Dermis blood vessel endothelial cell (primary cell): ENCODE results near the gene DNAH3. TPM values are rescaled to one million over a fixed set of nuclear protein-coding genes. Genes with fewer than 3 reads are reported as not detected.
"Not testable (repeated sequence)": the region's sequence is repeated elsewhere in the genome, so short reads cannot be mapped to it uniquely, and the experiment has no call there.

Source experiments
- DNase-seq: peaks from one replicate; pipeline ENCODE4 v3.0.0; 2010
- total RNA-seq: library from RNA; depleted of rRNA; stranded (reverse); fragments of >200 nt; gene quantifications from 2 replicates; pipeline ENCODE4 v1.2.3, GENCODE V29; 2014

Gene DNAH3
- total RNA-seq, 1 donor from 2014 or later = not detected

GRCh38 chr16:21125191-21125590 is 25.5 kb downstream of the DNAH3 start:
- no peak for DNase-seq

DNA sequence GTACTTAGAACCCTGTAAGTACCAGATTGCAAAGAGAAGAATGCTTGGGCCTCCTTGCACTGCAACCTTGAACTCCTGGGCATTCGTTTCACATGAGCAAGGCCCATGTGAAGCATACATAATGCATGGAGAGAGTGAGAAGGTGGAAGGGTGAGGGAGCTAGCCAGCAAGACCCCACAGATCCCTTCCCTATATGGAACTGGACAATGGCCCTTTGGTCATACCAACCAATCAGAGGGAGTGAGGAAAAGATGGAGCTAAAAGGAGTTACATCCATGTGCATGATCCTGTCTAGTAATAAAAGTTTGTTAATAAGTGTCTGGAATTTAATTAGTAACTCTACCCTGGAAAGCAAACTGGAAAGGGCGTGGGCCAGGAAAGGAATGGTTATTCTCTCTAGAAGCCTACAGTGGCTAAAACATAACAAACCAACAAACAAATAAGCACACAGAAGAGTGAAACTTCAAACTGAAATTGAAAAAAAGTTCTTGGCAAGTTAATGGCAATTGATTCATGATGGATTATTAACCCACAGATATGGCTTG is 29.6 kb downstream of the DNAH3 start:
- no peak for DNase-seq

GRCh38 chr16:21117567-21117966 is 33.1 kb downstream of the DNAH3 start:
- DNase-seq = no peak

DNA sequence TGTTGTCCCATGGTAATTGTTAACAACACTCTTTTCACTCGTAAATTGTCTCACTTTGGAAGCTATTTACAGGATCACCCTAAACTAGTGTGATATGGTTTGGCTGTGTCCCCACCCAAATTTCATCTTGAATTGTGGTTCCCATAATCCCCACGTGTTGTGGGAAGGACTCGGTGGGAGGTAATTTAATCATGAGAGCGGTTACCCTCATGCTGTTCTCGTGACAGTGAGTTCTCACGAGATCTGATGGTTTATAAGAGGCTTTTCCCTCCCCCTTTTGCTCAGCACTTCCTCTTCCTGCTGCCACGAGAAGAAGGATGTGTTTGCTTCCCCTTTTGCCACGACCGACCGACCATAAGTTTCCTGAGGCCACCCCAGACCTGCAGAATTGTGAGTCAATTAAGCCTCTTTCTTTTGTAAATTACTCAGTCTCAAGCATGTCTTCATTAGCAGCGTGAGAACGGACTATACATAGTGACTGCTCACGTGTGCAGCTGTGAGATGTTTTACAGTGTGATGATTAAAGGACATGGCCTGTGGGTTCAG is 34.4 kb downstream of the DNAH3 start:
- peak; percentile 55 for DNase-seq

- DNase-seq = not testable (repeated sequence)
Measured at GRCh38 chr16:21115551-21115950, 35.1 kb downstream of the DNAH3 start.

DNA sequence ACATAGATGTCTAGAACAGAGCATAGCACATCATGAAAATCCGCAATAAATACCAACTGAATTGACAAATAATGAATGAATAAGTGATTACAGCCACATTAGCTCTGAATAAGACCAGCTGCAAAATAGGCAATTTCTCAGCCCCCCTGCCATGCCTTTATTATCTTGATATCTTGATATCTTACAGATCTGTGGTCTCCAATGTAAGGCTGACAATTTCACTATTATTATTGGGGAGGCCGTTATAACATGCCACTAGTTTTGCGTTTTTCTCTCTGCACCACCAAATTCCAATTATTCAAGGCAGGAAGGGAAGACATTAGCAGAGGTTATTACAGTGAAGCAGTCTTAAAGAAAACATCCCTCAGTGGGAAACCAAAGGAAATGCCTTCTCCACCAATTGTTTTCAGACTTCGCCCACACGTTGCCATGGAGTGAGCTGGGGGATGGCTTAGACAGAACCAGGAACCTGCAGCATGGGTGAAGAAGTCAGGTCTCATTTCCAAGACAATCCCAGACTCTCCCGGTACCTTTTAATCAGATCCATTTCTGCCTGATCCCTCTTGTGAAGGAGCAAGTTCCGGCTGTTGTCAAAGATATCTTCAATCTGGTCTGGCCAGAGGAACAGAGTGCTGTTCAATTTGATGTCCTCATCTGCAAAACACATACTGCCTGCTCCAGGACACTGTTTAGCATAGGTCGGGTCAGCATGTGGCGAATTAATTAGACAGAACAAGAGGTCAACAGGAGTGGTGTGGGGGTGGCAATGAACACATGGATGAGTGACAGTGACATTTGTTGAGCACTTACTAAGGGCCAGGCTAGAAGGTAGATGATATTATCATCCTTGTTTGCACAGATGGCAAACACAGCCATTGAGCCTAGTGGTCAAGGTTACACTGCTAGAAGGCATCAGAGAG is 46.4 kb downstream of the DNAH3 start:
- peak; percentile 86 for DNase-seq

DNA sequence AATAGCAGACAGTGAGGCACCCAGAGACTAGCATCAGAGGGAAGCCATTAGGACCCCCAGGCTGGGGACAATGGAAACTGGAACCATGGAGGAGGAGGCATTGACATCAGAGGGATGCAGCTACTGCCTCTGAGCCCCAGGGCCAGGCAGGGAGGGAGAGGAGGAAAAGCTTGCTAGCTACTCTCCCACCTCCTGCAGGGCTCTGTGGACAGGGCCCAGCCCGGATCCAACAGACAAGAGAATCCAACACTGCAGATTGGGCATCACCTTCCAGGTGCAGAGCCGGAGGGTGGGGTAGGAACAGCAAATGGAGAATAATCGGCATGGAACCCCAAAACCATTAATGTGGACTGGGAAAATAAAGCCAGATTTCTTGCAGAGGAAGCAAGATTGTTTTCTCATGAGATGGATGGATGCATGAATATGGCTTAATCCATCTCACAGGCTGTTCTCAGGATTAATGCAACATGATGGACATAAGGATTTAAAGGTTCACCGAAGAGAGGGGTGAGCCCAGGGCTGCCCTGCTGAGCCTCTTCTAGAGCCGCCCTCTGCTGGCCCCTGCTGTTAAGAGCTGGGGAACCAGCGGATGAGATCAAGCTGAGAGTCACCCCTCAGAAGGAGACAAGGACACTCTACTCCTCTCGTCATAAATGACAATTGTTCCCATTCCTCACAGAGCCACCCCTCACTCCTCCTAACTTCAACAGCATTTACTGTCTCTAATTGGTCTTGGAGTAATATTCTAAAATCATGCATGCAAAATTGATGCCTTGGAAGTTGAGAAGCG is 48.8 kb downstream of the DNAH3 start:
- peak; percentile 29 for DNase-seq

DNA sequence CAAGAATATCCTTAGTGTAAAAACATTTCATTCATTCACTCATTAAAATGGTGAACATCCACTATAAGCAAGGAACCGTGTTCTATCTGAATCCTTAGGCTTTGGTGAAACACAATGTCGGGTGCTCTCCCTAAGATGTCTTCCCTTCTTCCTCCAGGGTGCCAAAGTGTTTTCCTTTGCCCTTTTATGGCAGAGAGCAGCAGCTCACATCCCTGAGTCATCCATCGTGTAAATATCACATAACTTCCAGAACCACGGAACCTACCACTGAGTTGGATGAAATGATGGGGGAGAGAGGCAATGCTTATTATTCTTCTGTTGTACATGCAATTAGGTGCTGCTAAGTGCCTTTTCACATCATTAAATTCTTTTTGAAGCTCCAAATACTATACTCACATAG is 50.2 kb downstream of the DNAH3 start:
- peak; percentile 39 for DNase-seq

DNA sequence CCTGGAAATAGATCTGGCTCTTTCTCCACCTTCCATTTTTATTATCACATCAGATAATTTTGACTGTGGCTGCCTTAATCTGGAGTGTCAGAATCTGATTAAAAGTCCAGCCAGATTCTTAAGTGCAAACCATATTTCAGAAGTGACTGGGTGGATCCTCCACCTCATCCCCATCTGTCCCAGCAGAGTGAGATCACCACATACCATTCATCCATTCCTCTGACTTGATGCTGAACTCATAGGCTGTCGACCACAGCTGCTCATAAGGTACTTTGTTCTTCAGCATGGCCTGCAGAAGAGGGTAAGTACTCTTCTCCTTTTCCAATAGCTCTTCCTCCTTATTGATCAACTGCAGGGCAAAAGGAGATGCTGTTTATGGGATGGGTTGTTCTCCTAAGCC is 53.5 kb downstream of the DNAH3 start:
- no peak for DNase-seq

GRCh38 chr16:21094719-21095118 is 55.9 kb downstream of the DNAH3 start:
- DNase-seq = not testable (repeated sequence)

DNA sequence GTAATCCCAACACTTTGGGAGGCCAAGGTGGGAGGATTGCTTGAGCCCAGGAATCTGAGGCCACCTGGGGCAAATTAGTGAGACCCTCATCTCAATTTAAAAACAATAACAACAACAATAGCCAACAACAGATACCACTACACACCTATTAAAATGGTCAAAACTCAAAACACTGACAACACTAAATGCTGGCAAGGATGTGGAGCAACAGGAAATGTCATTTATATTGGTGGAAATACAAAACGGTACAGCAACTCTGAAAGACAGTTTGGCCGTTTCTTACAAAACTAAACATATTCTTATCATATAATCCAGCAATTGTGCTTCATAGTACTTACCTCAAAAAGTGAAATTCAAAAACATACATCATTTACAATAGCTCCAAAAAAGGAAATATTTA is 57.7 kb downstream of the DNAH3 start:
- DNase-seq = no peak

GRCh38 chr16:21088646-21089538 is 61.8 kb downstream of the DNAH3 start:
- no peak for DNase-seq

DNA sequence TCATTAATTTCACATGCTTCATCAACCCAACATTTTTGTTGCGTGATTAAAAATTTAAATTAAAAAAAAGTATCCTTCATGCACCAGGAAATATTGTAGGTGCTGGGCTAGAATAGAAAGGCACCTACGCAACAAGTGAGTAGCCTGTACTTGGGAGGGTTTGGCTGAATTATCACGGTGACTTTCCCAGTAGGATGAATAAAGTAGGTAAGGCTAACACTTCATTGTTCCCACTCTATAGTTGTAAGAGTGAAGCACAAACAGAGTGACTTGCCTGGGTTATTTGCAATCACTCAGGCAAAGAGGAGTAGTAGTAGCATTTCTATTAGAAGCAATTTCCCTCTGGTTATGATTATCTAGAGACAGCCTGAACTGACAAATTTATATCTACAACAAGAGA is 62.5 kb downstream of the DNAH3 start:
- DNase-seq = no peak

DNA sequence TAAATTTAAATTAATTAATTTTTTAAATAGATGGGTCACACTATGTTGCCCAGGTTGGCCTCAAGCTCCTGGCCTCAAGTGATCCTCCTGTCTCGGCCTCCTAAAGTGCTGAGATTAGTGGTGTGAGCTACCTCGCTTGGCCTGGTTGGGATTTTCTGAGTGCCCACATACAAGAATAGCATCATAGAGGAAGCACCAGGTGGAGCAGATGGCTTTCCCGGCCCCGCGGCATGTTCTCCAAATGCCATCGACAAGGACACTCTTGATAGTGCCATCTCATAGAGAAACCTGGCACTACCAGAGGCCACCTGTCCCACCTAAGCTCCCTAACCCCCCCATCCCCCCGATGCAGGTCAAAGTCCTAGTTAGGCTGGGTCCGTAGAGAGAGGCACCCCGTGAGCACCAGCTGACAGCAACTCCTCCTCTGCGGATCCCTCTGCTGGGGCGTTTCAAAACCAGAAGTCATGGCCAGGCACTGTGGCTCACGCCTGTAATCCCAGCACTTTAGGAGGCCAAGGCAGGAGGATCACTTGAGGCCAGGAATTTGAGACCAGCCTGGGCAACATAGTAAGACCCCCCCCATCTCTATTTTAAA is 65.9 kb downstream of the DNAH3 start:
- DNase-seq = no peak

DNA sequence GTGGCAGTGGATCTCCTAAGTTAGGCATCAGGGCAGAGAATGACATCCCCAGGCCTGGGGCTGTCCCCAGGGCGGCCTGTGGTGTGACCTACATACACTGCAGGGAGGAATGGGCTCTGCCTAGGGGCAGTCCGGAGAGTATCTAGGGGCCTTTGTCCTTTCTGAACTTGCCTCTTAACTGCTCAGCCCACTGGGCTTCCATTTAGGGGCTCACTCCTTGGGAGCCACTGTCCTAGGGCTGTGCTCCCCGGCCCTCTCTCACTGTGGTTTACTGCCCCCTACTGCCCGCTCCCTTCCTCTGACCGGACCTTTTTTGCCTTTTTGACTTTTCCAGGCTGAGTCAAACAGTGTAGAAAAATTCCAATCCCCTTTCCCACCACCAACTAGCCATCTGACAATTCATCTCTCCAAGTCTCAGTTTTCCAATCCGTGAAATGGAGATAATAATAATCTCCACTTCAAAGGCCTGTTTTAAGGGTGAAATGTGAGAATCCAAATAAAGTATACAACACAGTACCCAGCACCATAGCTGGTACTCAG is 66.8 kb downstream of the DNAH3 start:
- peak; percentile 82 for DNase-seq

GRCh38 chr16:21081329-21081728 is 69.3 kb downstream of the DNAH3 start:
- DNase-seq = no peak

GRCh38 chr16:21078563-21078962 is 72.1 kb downstream of the DNAH3 start:
- DNase-seq = no peak

DNA sequence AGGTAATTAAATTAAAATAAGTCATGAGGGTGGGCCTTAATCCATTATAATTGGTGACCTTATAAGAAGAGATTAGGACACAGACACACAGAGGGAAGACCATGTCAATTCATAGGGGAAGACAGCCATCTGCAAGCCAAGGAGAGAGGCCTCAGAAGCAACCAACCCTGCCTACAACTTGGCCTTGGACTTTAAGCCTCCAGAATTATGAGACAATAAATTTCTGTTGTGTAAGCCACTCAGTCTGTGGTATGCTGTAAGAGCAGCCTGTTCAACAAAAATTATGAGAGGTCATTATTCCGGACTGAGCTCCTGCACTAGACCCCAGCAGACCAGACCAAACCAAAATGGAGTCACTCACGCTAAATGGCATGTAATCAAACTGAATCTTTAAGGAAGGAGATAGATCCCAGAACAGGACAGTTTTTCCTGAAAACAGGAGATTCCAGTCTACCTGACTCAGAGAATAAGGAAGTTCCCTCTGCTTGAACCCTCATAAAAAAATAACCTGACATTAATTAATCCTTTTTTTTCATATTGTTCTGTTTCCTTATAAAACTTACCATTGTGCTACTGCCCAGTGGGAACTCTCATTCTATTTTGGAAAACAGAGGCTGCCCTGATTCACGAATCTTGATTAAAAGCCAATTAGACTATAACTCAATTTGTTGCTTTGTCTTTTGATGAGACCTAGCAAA is 74.3 kb downstream of the DNAH3 start:
- DNase-seq = peak; percentile 14

GRCh38 chr16:21075252-21075651 is 75.4 kb downstream of the DNAH3 start:
- no peak for DNase-seq

- DNase-seq = no peak
Measured at GRCh38 chr16:21072976-21073375, 77.7 kb downstream of the DNAH3 start.

DNA sequence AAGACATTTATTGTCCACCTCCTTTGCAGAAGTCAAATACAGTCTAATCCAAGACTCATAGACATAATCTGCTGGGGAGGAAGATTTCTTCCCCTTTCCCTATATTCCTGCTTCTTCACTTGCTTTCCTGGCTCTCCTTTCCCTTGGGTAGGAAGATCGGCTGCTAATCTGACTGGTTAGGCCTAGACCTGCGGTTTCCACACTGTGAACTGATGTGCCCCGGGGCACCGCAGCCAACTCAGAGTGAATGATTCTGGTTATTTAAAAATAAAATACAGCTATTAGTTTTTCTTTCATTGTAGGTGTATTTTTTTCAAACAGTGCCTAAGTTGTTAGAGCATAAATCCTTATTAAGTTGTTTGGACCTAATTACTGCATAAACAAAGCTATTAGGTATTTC is 78.9 kb downstream of the DNAH3 start:
- no peak for DNase-seq
